ENCODE data around the gene SEMG2.

SEMG2 gene

DNA sequence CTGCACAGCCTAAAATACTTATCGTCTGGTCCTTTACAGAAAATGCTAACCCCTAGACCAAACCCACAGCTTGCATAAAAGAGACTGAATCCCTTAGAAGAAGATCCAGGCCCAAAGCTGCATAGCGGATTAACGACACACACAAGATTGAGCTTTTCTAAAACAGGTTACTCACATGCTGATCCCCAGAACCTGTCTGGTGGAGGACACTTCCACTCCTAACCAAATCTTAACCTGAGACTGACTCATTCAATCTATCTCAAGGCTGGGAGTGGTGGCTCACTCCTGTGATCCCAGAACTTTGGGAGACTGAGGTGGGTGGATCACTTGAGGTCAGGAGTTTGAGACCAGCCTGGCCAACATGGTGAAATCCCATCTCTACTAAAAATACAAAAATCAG lies 36.0 kb downstream of the SEMG2 start:
- CTCF ChIA-PET: interaction anchor here (0.6 to 2.0 kb wide), 4 partner anchors 11 to 54 kb away, joined by 3 to 10 read pairs (median 4); no protein-coding TSS in a partner anchor

DNA sequence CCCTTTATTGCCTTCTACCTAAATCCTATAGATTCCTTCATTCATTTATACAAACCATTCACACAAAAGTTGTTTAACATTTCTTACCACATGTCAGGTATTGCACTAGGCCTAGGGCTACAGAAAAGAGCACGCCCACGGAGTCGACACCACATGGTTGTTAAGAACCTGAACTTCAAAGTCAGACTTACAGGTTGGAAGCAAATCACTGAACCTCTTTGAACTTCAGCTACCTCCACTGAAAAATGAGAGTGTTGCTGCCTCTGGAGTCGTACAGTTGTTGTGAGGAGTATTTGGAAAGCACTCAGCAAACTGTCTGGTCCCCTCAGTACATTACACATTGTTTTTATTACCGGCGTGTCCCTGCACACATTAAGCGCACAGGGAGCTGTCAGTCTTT lies 36.5 kb downstream of the SEMG2 start:
- DNase-seq (ENCODE audit: low spot score): no peak
- CTCF ChIA-PET: interaction anchor here (1.0 to 2.0 kb wide), 2 partner anchors 33 to 36 kb away, joined by 3 to 10 read pairs; no protein-coding TSS in a partner anchor
- H3K27ac ChIP-seq: no peak overlapping the region
- TF ChIP-seq, protein P1, sequence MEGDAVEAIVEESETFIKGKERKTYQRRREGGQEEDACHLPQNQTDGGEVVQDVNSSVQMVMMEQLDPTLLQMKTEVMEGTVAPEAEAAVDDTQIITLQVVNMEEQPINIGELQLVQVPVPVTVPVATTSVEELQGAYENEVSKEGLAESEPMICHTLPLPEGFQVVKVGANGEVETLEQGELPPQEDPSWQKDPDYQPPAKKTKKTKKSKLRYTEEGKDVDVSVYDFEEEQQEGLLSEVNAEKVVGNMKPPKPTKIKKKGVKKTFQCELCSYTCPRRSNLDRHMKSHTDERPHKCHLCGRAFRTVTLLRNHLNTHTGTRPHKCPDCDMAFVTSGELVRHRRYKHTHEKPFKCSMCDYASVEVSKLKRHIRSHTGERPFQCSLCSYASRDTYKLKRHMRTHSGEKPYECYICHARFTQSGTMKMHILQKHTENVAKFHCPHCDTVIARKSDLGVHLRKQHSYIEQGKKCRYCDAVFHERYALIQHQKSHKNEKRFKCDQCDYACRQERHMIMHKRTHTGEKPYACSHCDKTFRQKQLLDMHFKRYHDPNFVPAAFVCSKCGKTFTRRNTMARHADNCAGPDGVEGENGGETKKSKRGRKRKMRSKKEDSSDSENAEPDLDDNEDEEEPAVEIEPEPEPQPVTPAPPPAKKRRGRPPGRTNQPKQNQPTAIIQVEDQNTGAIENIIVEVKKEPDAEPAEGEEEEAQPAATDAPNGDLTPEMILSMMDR (conservative IDR thresholded peaks at IDR 0.05; ENCODE audit: low read depth): no peak
- POLR2A ChIA-PET (ENCODE audit: low non-redundant PET): no interaction called here

More for the DNA sequence above, 36.0 kb downstream of the SEMG2 start:
- POLR2A ChIA-PET (ENCODE audit: low non-redundant PET): no interaction called here
- TF ChIP-seq, protein P1 (conservative IDR thresholded peaks at IDR 0.05; ENCODE audit: low read depth): no peak
- DNase-seq (ENCODE audit: low spot score): no peak
- no peak overlapping the region for H3K27ac ChIP-seq

DNA sequence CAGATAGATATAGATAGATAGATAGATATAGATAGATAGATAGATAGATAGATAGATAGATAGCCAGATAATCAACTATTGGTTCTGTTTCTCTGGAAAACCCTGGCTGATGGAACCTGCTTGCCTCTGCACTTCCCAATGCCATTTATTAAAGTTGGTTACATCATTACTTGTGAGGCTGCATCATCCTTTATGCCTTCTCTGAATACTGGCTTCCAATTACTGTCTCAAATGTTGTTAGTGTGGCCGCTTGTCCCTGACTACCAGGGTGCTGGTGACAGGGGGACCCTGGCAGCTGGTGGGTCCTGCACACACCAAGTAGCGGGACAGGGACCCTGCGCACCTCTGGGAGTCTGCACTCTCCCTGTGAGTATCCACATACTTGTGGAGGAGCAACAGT lies 37.1 kb downstream of the SEMG2 start:
- DNase-seq (ENCODE audit: low spot score): no peak
- CTCF ChIA-PET: interaction anchor here (1.0 kb wide), 1 partner anchor 35 kb away, joined by 3 read pairs; no protein-coding TSS in a partner anchor
- no peak overlapping the region for H3K27ac ChIP-seq
- POLR2A ChIA-PET (ENCODE audit: low non-redundant PET): no interaction called here
- TF ChIP-seq, protein P1 (conservative IDR thresholded peaks at IDR 0.05; ENCODE audit: low read depth): no peak

DNA sequence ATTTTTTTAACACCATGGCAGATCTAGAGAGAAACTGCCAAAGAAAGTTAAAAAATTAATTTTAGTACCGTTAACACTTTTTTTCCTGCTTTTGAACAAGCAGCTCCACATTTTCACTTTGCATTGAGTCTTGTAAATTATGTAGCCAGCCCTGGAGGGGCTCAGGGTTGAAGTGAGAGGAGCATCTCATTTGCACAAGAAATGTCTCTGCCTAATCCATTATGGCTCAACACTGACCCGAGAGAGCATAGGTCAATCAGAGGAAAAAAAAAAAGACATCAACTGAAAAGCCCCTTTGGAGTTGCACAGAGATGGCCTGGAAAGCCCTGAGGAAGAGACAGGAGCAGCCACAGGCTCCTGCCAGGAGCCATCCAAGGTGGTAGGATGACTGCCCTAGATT lies 37.5 kb downstream of the SEMG2 start:
- DNase-seq (ENCODE audit: low spot score): no peak
- POLR2A ChIA-PET (ENCODE audit: low non-redundant PET): interaction anchor here (0.6 kb wide), 1 partner anchor 17 kb away, joined by 3 read pairs; no protein-coding TSS in a partner anchor
- TF ChIP-seq, protein P1 (conservative IDR thresholded peaks at IDR 0.05; ENCODE audit: low read depth): no peak
- CTCF ChIA-PET: interaction anchor here (0.6 to 1.0 kb wide), 2 partner anchors 35 to 80 kb away, joined by 3 read pairs; no protein-coding TSS in a partner anchor
- H3K27ac ChIP-seq: no peak overlapping the region

DNA sequence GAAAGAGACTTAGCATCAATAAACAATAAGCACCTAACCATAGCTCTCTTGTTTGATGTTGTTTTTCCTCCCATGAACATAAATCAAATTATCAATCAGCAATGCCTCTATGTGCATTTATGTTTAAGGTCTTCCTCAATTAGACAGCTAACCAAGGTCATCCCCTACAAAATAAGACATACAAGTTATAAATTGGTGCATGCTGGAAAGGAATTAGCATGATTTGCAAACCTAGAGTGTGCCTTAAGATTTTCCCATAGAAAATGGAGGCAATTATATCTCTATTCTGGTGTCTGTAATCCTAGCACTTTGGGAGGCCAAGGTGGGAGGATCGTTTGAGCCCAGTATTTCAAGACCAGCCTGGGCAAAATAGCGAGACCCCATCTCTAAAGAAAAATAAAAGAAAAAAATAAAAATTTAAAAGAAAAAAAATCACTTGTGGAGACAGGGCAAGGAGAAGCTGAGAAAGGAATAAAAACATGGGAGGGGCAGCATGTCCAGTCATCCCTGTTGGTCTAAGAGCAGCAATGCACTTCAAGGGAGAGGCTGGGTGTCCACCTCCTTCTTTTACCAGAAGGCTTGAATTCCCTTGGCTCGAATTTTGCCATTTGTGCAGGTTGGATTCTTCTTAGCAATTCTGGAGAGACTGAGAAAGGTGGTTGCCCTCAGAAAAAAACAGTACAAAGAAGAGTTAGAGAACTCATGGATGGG lies 42.5 kb downstream of the SEMG2 start:
- ChIA-PET CTCF (interaction anchor here (0.7 to 1.0 kb wide), 2 partner anchors 9 to 17 kb away, joined by 4 to 5 read pairs; no protein-coding TSS in a partner anchor), POLR2A (ENCODE audit: low non-redundant PET) (no interaction called here)
- no peak for DNase-seq (ENCODE audit: low spot score)
- H3K27ac ChIP-seq: no peak overlapping the region
- TF ChIP-seq, protein P1 (conservative IDR thresholded peaks at IDR 0.05; ENCODE audit: low read depth): no peak

DNA sequence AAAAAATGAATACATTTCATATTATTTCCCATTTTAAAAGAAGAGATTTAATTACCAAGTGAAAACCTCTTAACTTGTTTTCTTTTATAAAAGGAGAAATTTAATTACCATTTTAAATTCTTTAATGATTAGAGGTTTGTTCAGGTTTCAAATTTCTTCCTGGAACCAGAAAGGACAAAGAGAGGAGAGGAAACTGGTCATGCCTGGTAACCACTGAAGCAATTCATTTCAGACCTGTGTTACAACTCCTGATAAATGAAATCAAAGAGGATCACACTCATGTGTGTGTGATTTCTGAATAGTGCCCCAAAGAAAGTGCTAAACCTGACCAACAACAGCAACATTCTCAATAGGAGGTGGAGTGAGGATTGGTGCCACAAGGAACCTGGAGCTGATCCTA lies 45.8 kb downstream of the SEMG2 start:
- TF ChIP-seq, protein P1 (conservative IDR thresholded peaks at IDR 0.05; ENCODE audit: low read depth): no peak
- POLR2A ChIA-PET (ENCODE audit: low non-redundant PET): no interaction called here
- CTCF ChIA-PET: no interaction called here
- DNase-seq (ENCODE audit: low spot score): no peak
- H3K27ac ChIP-seq: no peak overlapping the region
